ENCODE measurements around the gene NRCAM.

DNA sequence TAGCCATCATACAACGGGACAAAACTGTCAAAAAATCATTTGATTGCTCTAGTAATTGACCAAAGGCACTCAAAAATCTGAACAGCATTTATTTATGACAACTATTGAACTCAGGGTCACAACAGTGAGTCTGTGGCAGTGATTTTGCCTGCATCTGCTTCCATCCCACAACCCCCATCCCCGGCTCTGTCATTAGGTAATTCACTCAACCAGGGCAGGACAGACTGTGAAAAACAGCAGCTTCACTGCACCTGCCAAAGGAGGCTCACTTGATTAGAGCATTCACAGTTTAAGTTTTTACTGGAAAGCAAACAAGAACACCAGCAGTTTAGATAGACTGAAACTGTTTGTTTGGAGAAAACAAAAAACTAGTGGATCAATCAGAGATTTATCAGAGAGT lies 22.2 kb downstream of the NRCAM start:
- no peak for TF ChIP-seq CTCF (conservative IDR thresholded peaks at IDR 0.05)
- no peak for TF ChIP-seq EZH2 (IDR thresholded peaks at IDR 0.05; ENCODE audit: low read depth)

Data from PC-9 (cell line).